HepG2 (cell line): Measurements from ENCODE around the gene C22orf39. TPM values are rescaled to one million over a fixed set of nuclear protein-coding genes. Genes with fewer than 3 reads are reported as not detected.

Experiments used
- AGO2 ChIP-seq: fragments of 200-400 bp; formaldehyde crosslinking; optimal IDR thresholded peaks from 2 replicates; pipeline ENCODE3; 2017; ENCODE audit warnings: mild to moderate bottlenecking, low read depth, low read length, moderate library complexity
- E2F1 ChIP-seq: sonication (generic); formaldehyde crosslinking; IDR thresholded peaks from 2 replicates; pipeline ENCODE4 v1.5.0; 2020; ENCODE audit warnings: missing genetic modification reagents
- GLI4 ChIP-seq: sonication (generic); formaldehyde crosslinking; IDR thresholded peaks from 2 replicates; pipeline ENCODE4 v1.5.1; 2020; ENCODE audit warnings: missing genetic modification reagents, mild to moderate bottlenecking, moderate library complexity, borderline replicate concordance
- HNF4A ChIP-seq: sonication (generic); formaldehyde crosslinking; IDR thresholded peaks from 2 replicates; pipeline ENCODE4 v1.4.0; 2020; ENCODE audit warnings: missing genetic modification reagents
- IRX3 ChIP-seq: sonication (generic); formaldehyde crosslinking; IDR thresholded peaks from 2 replicates; pipeline ENCODE4 v1.8.1; 2023; ENCODE audit warnings: mild to moderate bottlenecking, low read depth, missing genetic modification reagents, borderline replicate concordance
- KLF11 ChIP-seq: IDR thresholded peaks from 2 replicates; pipeline ENCODE4 v1.6.1; 2016; ENCODE audit warnings: missing compliant biosample characterization
- MIER2 ChIP-seq: IDR thresholded peaks from 2 replicates; pipeline ENCODE4 v1.6.1; 2016; ENCODE audit warnings: missing biosample characterization, missing genetic modification reagents
- MIER3 ChIP-seq: IDR thresholded peaks from 2 replicates; pipeline ENCODE4 v1.6.1; 2016; ENCODE audit warnings: missing compliant biosample characterization, borderline replicate concordance
- NCOA5 ChIP-seq: sonication (generic); formaldehyde crosslinking; IDR thresholded peaks from 2 replicates; pipeline ENCODE4 v1.4.0; 2020; ENCODE audit warnings: missing genetic modification reagents
- NCOR1 ChIP-seq: fragments of 200-600 bp; sonication (generic); IDR thresholded peaks from 2 replicates; pipeline ENCODE4 v1.7.0; 2017; ENCODE audit warnings: antibody characterized with exemption, low read length, borderline replicate concordance
- NFKBIZ ChIP-seq: IDR thresholded peaks from 2 replicates; pipeline ENCODE4 v1.6.1; 2018; ENCODE audit warnings: missing genetic modification reagents, missing compliant biosample characterization
- TAF1 ChIP-seq: sonication (generic); formaldehyde crosslinking; IDR thresholded peaks from 2 replicates; pipeline ENCODE4 v1.4.0; 2020; ENCODE audit warnings: missing genetic modification reagents
- ZBTB2 ChIP-seq: sonication (generic); formaldehyde crosslinking; IDR thresholded peaks from 2 replicates; pipeline ENCODE4 v1.8.0; 2022; ENCODE audit warnings: low read depth, missing genetic modification reagents
- ZKSCAN8 ChIP-seq: IDR thresholded peaks from 2 replicates; pipeline ENCODE4 v1.6.1; 2016; ENCODE audit warnings: borderline replicate concordance, missing genetic modification reagents, missing compliant biosample characterization
- ZNF282 ChIP-seq: fragments of 450-650 bp; IDR thresholded peaks from 2 replicates; pipeline ENCODE4 v1.6.1; 2018; ENCODE audit not compliant: partially characterized antibody
- ZNF317 ChIP-seq: sonication (generic); formaldehyde crosslinking; IDR thresholded peaks from 2 replicates; pipeline ENCODE4 v1.5.0; 2020; ENCODE audit warnings: mild to moderate bottlenecking, missing genetic modification reagents
- ZNF382 ChIP-seq: sonication (generic); formaldehyde crosslinking; IDR thresholded peaks from 2 replicates; pipeline ENCODE4 v1.5.0; 2020; ENCODE audit warnings: missing genetic modification reagents, mild to moderate bottlenecking, borderline replicate concordance
- ZNF749 ChIP-seq: sonication (generic); formaldehyde crosslinking; IDR thresholded peaks from 2 replicates; pipeline ENCODE4 v1.8.0; 2022; ENCODE audit warnings: mild to moderate bottlenecking, missing genetic modification reagents, moderate library complexity, borderline replicate concordance
- ZNF761 ChIP-seq: sonication (generic); formaldehyde crosslinking; conservative IDR thresholded peaks from 2 replicates; pipeline ENCODE4 v1.4.0; 2020; ENCODE audit warnings: mild to moderate bottlenecking, missing genetic modification reagents
- ZSCAN5A ChIP-seq: sonication (generic); formaldehyde crosslinking; IDR thresholded peaks from 2 replicates; pipeline ENCODE4 v1.8.0; 2022; ENCODE audit warnings: mild to moderate bottlenecking, missing genetic modification reagents, borderline replicate concordance
- polyA plus RNA-seq, 8 experiments: library from polyadenylated mRNA; depleted of rRNA in 3 of 8; stranded (reverse) in 7 of 8; unstranded in 1 of 8; fragments of >200 nt; fragmentation: Illumina TruSeq in 4 of 8; extraction: Trizol in 4 of 8; gene quantifications; 2 replicates each; pipeline versions ENCODE4 v1.2.1 to v1.2.3, GENCODE V29; 2011 to 2016; ENCODE audit warnings: low read depth in 4 of 8, missing spikeins in 1 of 8, mixed read lengths in 1 of 8; ENCODE audit not compliant: insufficient read depth in 1 of 8
- total RNA-seq, 5 experiments: library from RNA; depleted of rRNA; stranded (reverse); fragments of >200 nt; fragmentation: Illumina TruSeq; extraction: Trizol; gene quantifications; 2 replicates each; pipeline ENCODE4 v1.2.3, GENCODE V29; 2016; ENCODE audit warnings: low read depth in 1 of 5
- TF ChIP-seq, protein P1 (sequence below): sonication (generic); formaldehyde crosslinking; IDR thresholded peaks from 2 replicates; pipeline ENCODE4 v1.5.0; 2020; ENCODE audit warnings: missing genetic modification reagents, mild to moderate bottlenecking, borderline replicate concordance
- TF ChIP-seq, protein P2 (sequence below): IDR thresholded peaks from 2 replicates; pipeline ENCODE4 v1.6.1; 2018; ENCODE audit warnings: missing genetic modification reagents
- TF ChIP-seq, protein P3 (sequence below): sonication (generic); formaldehyde crosslinking; IDR thresholded peaks from 2 replicates; pipeline ENCODE4 v1.8.0; 2022; ENCODE audit warnings: mild to moderate bottlenecking, missing genetic modification reagents, moderate library complexity

Gene C22orf39
- total and polyA plus RNA-seq, 2 of the 13 experiments (the other 11 are each of a cell fraction or from before 2014, with no cell fraction given): 23.4 to 26.4 TPM

- TF ChIP-seq AGO2 (no peak), NCOR1 (no peak), NCOA5 (CRISPR knock-in tag) (no peak), ZSCAN5A (CRISPR knock-in tag) (no peak), ZKSCAN8 (no peak), ZBTB2 (no peak), GLI4 (CRISPR knock-in tag) (0 out of 2 replicates have a peak, but pooled peaks have one; percentile 43), E2F1 (CRISPR knock-in tag) (peak; percentile 89), ZNF317 (CRISPR knock-in tag) (no peak), ZNF282 (no peak), HNF4A (CRISPR knock-in tag) (no peak), KLF11 (CRISPR knock-in tag) (no peak), ZNF761 (no peak), IRX3 (CRISPR knock-in tag) (no peak), NFKBIZ (CRISPR knock-in tag) (no peak), TAF1 (CRISPR knock-in tag) (peak; percentile 48; the same call in 1 of the 2 replicates), MIER2 (no peak), ZNF382 (CRISPR knock-in tag) (no peak), ZNF749 (CRISPR knock-in tag) (0 out of 2 replicates have a peak, but pooled peaks have one; percentile 55), MIER3 (CRISPR knock-in tag) (0 out of 2 replicates have a peak, but pooled peaks have one; percentile 23)
- TF ChIP-seq, protein P1, sequence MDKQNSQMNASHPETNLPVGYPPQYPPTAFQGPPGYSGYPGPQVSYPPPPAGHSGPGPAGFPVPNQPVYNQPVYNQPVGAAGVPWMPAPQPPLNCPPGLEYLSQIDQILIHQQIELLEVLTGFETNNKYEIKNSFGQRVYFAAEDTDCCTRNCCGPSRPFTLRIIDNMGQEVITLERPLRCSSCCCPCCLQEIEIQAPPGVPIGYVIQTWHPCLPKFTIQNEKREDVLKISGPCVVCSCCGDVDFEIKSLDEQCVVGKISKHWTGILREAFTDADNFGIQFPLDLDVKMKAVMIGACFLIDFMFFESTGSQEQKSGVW (CRISPR knock-in tag): no peak
- TF ChIP-seq, protein P2, sequence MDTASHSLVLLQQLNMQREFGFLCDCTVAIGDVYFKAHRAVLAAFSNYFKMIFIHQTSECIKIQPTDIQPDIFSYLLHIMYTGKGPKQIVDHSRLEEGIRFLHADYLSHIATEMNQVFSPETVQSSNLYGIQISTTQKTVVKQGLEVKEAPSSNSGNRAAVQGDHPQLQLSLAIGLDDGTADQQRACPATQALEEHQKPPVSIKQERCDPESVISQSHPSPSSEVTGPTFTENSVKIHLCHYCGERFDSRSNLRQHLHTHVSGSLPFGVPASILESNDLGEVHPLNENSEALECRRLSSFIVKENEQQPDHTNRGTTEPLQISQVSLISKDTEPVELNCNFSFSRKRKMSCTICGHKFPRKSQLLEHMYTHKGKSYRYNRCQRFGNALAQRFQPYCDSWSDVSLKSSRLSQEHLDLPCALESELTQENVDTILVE (CRISPR knock-in tag): no peak
- TF ChIP-seq, protein P3, sequence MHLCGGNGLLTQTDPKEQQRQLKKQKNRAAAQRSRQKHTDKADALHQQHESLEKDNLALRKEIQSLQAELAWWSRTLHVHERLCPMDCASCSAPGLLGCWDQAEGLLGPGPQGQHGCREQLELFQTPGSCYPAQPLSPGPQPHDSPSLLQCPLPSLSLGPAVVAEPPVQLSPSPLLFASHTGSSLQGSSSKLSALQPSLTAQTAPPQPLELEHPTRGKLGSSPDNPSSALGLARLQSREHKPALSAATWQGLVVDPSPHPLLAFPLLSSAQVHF (CRISPR knock-in tag): no peak
These were observed 32.1 kb upstream of the C22orf39 start, which contains the start of gene CDC45 (continued) for GRCh38 chr22:19479355-19480172.
